Stimulated activated CD4-positive, alpha-beta T cell treated with anti-CD3 and anti-CD28 coated beads, Interleukin-12 subunit alpha, Interleukin-12 subunit beta, amount 100 ng/mL, for 4 hours (primary cell): ENCODE data around the gene ART5.
"Not testable (repeated sequence)": the region's sequence is repeated elsewhere in the genome, so short reads cannot be mapped to it uniquely, and the experiment has no call there.

Experiments used
- DNase-seq: peaks from one replicate; pipeline ENCODE4 v3.0.0-alpha.2; 2020

Gene ART5

DNA sequence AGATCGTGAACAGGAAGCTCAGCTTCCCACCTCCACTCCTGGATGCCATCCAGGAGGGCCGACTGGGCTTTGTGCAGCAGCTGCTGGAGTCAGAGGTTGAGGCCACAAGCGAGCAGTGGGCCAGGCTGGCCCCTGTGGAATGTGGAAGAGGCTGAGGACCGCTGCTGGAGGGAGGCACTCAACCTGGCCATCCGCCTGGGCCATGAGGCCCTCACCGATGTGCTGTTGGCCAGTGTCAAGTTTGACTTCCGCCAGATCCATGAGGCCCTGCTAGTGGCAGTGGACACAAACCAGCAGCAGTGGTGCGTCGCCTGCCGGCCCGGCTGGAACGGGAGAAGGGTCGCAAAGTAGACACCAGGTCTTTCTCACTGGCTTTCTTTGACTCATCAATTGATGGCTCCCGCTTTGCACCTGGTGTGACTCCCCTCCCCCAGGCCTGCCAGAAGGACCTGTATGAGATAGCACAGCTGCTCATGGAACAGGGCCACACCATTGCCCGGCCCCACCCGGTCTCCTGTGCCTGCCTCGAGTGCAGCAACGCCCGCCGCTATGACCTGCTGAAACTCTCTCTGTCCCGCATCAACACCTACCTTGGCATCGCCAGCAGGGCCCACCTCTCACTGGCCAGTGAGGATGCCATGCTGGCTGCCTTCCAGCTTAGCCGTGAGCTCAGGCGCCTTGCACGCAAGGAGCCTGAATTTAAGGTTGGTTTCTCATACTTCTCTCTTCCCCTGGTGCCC, 24.9 kb downstream of the ART5 start:
- no peak for DNase-seq

DNA sequence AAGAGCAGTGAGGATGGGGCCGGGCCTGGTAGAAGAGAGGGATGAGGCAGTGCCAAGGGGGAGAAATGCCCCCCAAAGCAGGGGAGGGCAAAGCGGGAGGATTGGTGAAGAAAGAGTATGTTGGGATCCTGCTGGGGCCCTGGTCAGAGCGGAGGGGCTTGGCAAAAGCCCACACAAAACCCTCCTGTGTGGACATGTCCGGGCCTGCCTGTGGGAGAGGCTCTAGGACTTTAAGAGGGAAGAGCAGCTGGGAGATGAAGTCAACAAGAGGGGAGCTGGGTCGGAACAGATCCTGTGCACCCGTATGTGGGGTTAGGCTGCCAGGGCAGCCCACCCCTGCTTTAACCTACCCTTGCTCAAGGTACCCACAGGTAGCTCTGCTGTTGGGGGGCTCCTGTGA, 25.8 kb downstream of the ART5 start:
- no peak for DNase-seq

- DNase-seq = peak; percentile 33
Measured at GRCh38 chr11:3614742-3615171, 27.0 kb downstream of the ART5 start.

GRCh38 chr11:3613998-3614741, 27.6 kb downstream of the ART5 start:
- DNase-seq = no peak

GRCh38 chr11:3611976-3612678, 29.7 kb downstream of the ART5 start:
- no peak for DNase-seq

DNA sequence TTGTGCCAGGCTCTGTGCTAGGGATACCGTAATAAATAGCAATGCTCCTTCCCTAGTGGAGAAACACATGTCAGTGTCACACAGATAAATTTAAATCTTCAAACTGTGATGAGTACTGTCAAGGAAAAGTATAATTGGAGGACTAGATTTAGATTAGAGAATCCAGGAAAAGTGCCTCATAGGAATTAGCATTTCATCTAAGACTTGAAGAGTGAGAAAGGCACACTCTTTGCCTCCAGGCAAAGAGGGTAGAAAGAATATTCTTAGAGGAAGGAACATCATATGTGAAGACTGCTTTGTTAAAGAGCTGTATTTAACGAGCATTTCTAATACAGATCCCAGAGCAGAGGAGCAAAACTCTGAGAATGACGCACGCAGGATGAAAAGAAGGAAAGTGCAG, 30.9 kb downstream of the ART5 start:
- no peak for DNase-seq

- no peak for DNase-seq
Measured at GRCh38 chr11:3609416-3610265, 32.2 kb downstream of the ART5 start.

DNA sequence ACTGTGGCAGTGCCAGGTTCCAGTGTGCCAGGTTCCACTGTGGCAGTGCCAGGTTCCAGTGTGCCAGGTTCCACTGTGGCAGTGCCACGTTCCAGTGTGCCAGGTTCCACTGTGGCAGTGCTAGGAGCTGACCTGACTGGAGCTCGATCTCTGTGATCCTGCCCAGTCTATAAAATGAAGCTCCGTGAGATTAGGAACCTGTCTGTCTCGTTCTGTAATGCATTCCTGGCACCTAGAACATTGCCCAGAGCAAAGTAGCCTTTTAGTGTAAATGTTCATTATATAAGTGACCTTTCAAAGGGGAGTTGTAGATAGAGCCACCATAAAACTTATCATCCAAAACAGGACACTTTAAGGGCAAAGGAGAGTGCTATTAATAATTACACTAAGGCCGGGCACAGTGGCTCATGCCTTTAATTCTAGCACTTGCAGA, 36.0 kb downstream of the ART5 start:
- DNase-seq = no peak

DNA sequence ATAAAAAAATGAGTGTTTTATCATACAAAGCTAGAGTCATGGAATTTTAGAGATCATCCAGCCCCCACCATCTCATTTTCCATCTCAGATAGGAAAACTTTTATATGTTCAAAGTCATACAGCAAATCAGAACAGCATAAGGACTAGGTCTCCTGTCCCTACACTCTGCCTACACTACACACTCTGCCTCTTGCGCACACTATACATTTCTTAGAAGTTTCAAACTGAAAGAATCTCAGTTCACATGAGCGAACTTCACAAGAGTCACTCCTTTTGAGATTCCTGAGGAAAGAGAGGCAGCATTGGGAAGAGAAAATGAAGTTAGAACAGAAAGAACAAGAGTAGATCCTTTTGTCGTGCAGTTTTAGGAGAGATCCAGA, 36.5 kb downstream of the ART5 start:
- DNase-seq = no peak

DNA sequence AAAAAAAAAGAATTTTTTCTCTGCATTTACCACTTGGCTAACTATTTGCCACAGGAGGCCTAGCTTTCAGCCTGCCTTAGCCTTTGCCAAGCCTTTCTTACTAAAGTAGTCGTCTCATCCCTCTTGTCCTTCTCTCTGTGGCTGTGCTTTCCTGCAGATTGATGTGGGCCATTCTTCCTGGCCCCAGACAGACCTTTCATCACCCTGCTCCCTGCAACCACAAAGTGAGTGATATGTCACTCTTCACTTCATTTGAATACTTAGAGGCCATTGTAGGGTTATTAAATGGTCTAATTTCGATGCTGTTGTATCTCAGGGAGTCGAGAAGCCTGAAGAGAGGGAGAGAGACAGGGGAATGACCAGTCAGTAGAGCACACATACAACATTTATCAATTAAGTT, 37.6 kb downstream of the ART5 start:
- no peak for DNase-seq

DNA sequence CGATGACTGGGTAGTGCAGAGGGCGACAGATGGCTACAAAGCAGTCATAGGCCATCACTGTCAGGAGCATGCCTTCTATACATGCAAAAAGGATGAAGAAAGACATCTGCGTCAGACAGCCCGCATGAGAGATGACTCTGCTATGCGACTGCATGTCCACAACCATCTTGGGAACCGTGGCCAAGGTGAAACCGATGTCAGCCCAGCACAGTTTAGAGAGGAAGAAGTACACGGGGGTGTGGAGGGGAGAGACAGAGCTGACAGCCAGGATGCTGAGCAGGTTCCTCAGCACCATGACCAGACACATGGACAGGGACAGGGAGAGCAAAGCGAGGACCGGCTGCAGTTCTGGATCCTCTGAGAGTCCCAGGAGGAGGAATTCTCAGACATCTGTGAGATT, 41.6 kb downstream of the ART5 start:
- DNase-seq = not testable (repeated sequence)

GRCh38 chr11:3597743-3598142, 44.0 kb downstream of the ART5 start:
- DNase-seq = not testable (repeated sequence)

DNA sequence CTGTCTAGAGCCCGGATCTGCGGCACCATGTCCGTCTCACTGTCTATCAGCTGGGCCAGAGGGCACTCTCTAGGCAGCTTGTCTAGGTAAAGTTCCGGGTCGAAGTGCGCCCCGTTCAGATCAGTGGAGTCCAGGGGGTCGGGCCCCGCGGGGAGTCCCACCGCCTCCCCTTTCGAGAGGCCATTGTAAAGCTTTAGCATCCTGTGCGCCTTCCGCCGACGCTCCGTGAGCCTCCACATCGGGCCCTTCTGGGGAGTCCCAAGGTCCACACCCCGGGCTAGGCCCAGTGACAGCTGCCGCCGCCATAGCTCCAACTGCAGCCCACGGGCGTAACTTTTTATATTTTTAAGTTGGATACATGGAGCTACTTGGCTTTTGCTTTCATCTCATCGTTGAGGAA, 50.5 kb downstream of the ART5 start:
- DNase-seq = not testable (repeated sequence)

DNA sequence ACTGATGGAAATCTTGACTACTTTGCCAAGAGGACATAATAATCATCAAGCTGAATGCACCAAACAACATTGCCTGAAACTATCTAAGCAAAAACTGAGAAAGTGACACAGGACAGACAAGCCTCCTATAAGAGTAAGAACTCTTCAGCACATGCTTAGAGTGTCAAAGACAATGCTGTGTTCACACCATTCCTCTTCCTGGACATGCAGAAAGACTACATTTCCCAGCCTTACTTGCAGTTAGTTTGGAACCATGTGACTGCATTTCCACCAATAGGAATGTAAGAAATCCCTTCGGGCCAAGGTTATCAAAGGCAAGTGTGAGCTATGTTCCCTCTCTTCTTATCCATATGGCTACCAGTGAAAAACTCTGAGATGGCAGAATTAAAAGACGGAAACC, 51.6 kb downstream of the ART5 start:
- DNase-seq = not testable (repeated sequence)

- not testable (repeated sequence) for DNase-seq
Measured at GRCh38 chr11:3588776-3589175, 53.0 kb downstream of the ART5 start.
